G401.6 (cell line): ENCODE measurements around the gene CRACR2A.

Source experiments
- FAIRE-seq: peaks from 2 replicates; lab custom pipeline; 2012; peaks lifted over from hg19 to GRCh38; lab: Jason Lieb, UNC

The CRACR2A gene

GRCh38 chr12:3646561-3647241 is 106.2 kb downstream of the CRACR2A start:
- FAIRE-seq, result no peak

- FAIRE-seq, result no peak
These were observed 107.8 kb downstream of the CRACR2A start for GRCh38 chr12:3645091-3645490.

GRCh38 chr12:3644104-3644503 is 108.8 kb downstream of the CRACR2A start:
- no peak for FAIRE-seq

GRCh38 chr12:3641428-3642018 is 111.4 kb downstream of the CRACR2A start:
- no peak for FAIRE-seq

- no peak for FAIRE-seq
These were observed 116.6 kb downstream of the CRACR2A start for GRCh38 chr12:3636328-3636727.

GRCh38 chr12:3634348-3634747 is 118.6 kb downstream of the CRACR2A start:
- no peak for FAIRE-seq

- FAIRE-seq, result no peak
These were observed 119.5 kb downstream of the CRACR2A start for GRCh38 chr12:3633396-3633795.

GRCh38 chr12:3632754-3633153 is 120.2 kb downstream of the CRACR2A start:
- FAIRE-seq, result no peak

- FAIRE-seq, result no peak
These were observed 120.7 kb downstream of the CRACR2A start for GRCh38 chr12:3632256-3632655.

- FAIRE-seq, result no peak
These were observed 121.2 kb downstream of the CRACR2A start for GRCh38 chr12:3631759-3632158.

GRCh38 chr12:3631272-3631637 is 121.7 kb downstream of the CRACR2A start:
- no peak for FAIRE-seq

- no peak for FAIRE-seq
These were observed 122.2 kb downstream of the CRACR2A start for GRCh38 chr12:3630621-3631271.

- FAIRE-seq, result no peak
These were observed 122.8 kb downstream of the CRACR2A start for GRCh38 chr12:3630111-3630510.

- FAIRE-seq, result no peak
These were observed 123.7 kb downstream of the CRACR2A start for GRCh38 chr12:3629057-3629830.

GRCh38 chr12:3628629-3629028 is 124.3 kb downstream of the CRACR2A start:
- no peak for FAIRE-seq

GRCh38 chr12:3627336-3627735 is 125.6 kb downstream of the CRACR2A start:
- no peak for FAIRE-seq

- no peak for FAIRE-seq
These were observed 128.6 kb downstream of the CRACR2A start for GRCh38 chr12:3624273-3624672.

GRCh38 chr12:3622822-3623690 is 129.9 kb downstream of the CRACR2A start:
- no peak for FAIRE-seq

GRCh38 chr12:3622021-3622821 is 130.7 kb downstream of the CRACR2A start:
- no peak for FAIRE-seq

GRCh38 chr12:3620856-3621255 is 132.1 kb downstream of the CRACR2A start:
- no peak for FAIRE-seq

- no peak for FAIRE-seq
These were observed 135.3 kb downstream of the CRACR2A start for GRCh38 chr12:3617565-3617964.
